Measurements from ENCODE around the gene MED31.
"Not testable (repeated sequence)": the region's sequence is repeated elsewhere in the genome, so short reads cannot be mapped to it uniquely, and the experiment has no call there.

The MED31 gene

GRCh38 chr17:6626616-6627015, 24.8 kb downstream of the MED31 start:
- DNase-seq (ENCODE audit: low spot score) = no peak

- DNase-seq (ENCODE audit: low spot score) = no peak
Measured at GRCh38 chr17:6623941-6624340, 27.5 kb downstream of the MED31 start.

GRCh38 chr17:6611231-6611630, 40.2 kb downstream of the MED31 start:
- no peak for DNase-seq (ENCODE audit: low spot score)

- DNase-seq (ENCODE audit: low spot score) = no peak
Measured at GRCh38 chr17:6610011-6610410, 41.4 kb downstream of the MED31 start.

- DNase-seq (ENCODE audit: low spot score) = peak; percentile 13
Measured at GRCh38 chr17:6608321-6608720, 43.1 kb downstream of the MED31 start.

GRCh38 chr17:6605142-6605541, 46.3 kb downstream of the MED31 start:
- no peak for DNase-seq (ENCODE audit: low spot score)

- DNase-seq (ENCODE audit: low spot score) = no peak
Measured at GRCh38 chr17:6603744-6604325, 47.6 kb downstream of the MED31 start.

GRCh38 chr17:6602141-6602540, 49.3 kb downstream of the MED31 start:
- no peak for DNase-seq (ENCODE audit: low spot score)

- no peak for DNase-seq (ENCODE audit: low spot score)
Measured at GRCh38 chr17:6599364-6599763, 52.0 kb downstream of the MED31 start.

GRCh38 chr17:6597727-6598126, 53.7 kb downstream of the MED31 start:
- DNase-seq (ENCODE audit: low spot score) = no peak

GRCh38 chr17:6596941-6597340, 54.5 kb downstream of the MED31 start:
- DNase-seq (ENCODE audit: low spot score) = no peak

GRCh38 chr17:6596511-6596910, 54.9 kb downstream of the MED31 start:
- no peak for DNase-seq (ENCODE audit: low spot score)

- DNase-seq (ENCODE audit: low spot score) = no peak
Measured at GRCh38 chr17:6596081-6596480, 55.3 kb downstream of the MED31 start.

- not testable (repeated sequence) for DNase-seq (ENCODE audit: low spot score)
Measured at GRCh38 chr17:6593371-6593770, 58.0 kb downstream of the MED31 start.

Measured in SW480 (cell line).